Measurements from ENCODE around the gene HIVEP1.

HIVEP1 gene

GRCh38 chr6:12012038-12012557 lies at the start of gene HIVEP1:
TSS of gene HIVEP1 (plus strand) at chr6:12012312. CDS start at chr6:12015629, 3,317 bp downstream.
- no peak for DNase-seq (ENCODE audit: low read depth)

DNA sequence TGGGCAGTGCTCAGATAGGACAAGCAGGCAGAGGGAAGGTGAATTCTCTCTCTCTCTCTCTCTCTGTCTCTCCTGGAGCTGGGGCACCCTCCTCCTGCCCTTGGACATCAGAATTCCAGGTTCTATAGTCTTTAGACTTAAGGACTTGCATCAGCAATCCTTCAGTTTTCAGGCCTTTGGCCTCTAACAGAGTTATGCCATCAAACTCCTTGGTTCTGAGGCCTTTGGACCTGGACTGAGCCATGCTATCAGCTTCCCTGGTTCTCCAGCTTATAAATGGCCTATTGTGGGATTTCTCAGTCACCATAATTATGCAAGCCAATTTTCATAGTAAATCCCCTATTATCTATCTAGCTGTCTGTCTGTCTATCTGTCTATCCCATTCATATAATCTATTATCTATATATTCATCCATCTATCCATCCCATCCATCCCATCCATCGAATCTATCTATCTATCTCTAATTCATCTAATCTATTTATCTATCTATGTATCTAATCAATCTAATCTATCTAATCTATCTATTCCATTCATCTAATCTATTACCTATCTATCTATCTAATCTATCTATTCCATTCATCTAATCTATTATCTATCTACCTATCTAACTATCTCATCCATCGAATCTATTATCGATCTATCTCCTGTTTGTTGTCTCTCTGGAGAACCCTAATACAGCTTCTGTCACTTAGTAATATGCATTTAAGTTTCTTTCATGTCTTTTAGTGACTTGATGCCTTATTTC lies 48.2 kb upstream of the HIVEP1 start:
- DNase-seq (ENCODE audit: low read depth), result no peak

GRCh38 chr6:11964729-11965335 lies 47.3 kb upstream of the HIVEP1 start:
- DNase-seq (ENCODE audit: low read depth), result no peak

GRCh38 chr6:11965499-11965898 lies 46.6 kb upstream of the HIVEP1 start:
- no peak for DNase-seq (ENCODE audit: low read depth)

DNA sequence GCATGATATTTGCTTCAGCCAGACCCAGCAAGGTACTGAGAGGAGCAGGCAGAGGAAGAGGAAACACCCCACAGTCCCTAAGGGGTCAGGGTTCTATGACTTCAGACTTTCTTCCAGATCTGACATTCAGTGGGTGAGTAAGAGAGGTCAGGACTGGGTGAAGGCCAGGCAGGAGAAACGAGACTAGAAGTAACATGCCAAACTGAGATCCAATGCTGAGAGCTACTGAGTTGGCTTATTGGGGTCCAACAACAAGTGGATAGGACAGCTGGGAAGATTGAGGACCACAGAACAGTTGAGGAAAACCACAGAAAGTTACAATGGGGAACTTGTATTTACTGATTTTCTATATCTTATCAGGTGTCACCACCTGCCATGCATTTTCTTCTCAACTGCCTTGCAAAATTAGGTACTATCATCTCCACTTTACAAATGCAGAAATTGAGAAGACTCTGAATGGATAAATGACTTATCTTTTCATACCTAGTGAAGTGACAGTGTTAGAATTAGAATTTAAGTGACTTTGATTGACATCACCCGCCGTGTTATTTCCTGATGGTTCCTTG lies 43.8 kb upstream of the HIVEP1 start:
- no peak for DNase-seq (ENCODE audit: low read depth)

DNA sequence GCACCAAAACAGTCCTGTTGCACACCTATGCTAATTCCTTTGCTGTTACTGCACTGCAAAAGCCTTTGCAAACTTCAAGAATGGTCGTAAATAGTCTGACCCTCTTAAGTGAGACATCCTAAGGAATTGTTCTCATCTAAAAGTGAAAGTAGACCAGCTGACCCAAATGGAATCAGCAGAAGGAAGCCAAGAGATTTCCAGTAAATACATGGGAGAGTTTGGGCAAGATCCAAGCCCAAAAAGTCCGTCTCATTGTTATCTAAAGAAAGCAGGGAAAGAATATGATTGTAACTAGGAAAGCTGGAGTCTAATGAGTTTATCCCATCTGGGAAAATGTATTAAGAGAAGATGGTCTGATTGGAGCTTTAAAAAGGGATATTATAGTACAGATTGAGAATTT lies 43.0 kb upstream of the HIVEP1 start:
- DNase-seq (ENCODE audit: low read depth), result no peak

GRCh38 chr6:11970114-11970513 lies 42.0 kb upstream of the HIVEP1 start:
- DNase-seq (ENCODE audit: low read depth), result no peak

GRCh38 chr6:11971154-11971553 lies 41.0 kb upstream of the HIVEP1 start:
- DNase-seq (ENCODE audit: low read depth), result no peak

- no peak for DNase-seq (ENCODE audit: low read depth)
Observed at GRCh38 chr6:11972270-11972669, 39.8 kb upstream of the HIVEP1 start.

- no peak for DNase-seq (ENCODE audit: low read depth)
Observed at GRCh38 chr6:11972806-11973205, 39.3 kb upstream of the HIVEP1 start.

GRCh38 chr6:11973238-11973637 lies 38.9 kb upstream of the HIVEP1 start:
- no peak for DNase-seq (ENCODE audit: low read depth)

GRCh38 chr6:11974089-11974488 lies 38.0 kb upstream of the HIVEP1 start:
- no peak for DNase-seq (ENCODE audit: low read depth)

DNA sequence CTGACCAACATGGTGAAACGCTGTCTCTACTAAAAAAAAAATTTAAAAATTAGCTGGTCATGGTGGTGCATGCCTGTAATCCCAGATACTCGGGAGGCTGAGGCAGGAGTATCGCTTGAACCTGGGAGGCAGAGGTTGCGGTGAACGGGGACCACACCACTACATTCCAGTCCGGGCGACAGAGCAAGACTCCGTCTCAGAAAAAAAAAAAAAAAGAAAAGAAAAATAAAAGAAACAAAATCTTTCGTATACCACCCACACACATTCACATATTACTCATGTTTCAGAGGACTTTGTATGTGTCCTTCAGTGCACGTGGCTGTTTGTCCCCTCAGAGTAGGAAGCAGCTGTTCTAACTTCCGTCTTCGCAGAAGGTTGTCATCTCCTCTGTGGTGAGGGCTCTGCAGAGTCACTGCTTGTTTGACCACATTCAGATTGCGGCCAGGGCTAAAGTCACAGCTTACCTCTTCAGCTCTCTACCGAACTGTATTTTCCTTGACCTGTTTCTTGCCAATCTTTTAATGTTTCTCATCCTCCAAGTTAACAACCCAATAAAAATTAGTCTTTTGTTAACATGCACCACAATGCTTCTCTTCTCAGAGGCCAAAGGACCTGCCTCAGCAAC lies 36.6 kb upstream of the HIVEP1 start:
- DNase-seq (ENCODE audit: low read depth), result no peak

GRCh38 chr6:11976489-11976888 lies 35.6 kb upstream of the HIVEP1 start:
- no peak for DNase-seq (ENCODE audit: low read depth)

DNA sequence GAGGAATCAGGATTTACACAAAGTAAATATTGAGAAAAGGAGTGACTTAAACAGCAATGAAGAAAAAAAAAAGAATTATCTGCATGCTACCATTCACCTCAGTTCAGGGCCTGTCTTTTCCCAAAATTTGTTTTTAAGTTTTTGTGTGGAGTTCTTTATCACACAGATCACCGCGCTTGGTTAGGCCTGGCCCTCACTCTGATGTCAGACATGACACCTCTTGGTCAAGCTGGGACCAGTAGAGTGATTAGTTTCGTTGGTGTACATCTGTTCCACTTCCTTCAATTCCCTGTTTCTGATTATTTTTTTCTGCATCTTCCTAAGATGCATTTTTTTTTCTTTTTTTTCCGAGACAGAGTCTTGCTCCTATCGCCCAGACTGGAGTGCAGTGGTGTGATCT lies 34.9 kb upstream of the HIVEP1 start:
- DNase-seq (ENCODE audit: low read depth), result no peak

- DNase-seq (ENCODE audit: low read depth), result no peak
Observed at GRCh38 chr6:11977738-11978137, 34.4 kb upstream of the HIVEP1 start.

- DNase-seq (ENCODE audit: low read depth), result no peak
Observed at GRCh38 chr6:11978169-11978987, 33.7 kb upstream of the HIVEP1 start.

DNA sequence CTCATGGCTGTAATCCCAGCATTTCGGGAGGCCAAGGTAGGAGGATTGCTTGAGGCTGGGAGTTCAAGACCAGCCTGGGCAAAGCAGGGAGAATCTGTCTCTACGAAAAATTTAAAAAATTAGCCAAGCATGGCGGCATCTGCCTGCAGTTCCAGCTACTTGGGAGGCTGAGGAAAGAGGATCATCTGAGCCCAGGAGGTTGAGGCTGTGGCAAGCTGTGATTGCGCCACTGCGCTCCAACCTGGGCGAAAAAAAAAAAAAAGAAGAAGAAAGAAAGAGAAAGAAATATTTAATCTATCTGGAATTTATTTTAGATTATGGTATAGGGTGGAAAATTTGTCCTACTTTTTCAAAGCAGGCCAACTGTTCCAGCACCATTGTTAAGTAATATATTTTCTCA lies 32.2 kb upstream of the HIVEP1 start:
- DNase-seq (ENCODE audit: low read depth), result no peak

DNA sequence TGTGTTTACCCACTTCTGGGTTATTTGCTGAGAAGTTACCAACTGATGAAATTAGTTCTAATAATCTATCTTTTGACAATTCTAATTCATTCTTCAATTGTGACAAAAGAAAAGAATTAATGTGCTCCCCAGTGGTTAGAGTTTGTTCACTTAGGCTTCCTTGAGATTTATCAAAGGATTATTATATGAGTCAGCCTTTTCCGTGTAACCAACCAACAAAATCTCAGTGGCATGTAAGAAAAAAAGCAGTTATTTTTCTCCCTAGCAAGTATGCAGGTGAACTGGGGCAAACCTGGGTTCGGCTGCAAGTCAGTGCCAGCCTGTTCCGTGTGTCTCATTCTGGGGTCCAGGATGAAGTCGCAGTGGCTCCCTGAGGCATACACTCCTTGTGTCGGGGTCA lies 28.8 kb upstream of the HIVEP1 start:
- DNase-seq (ENCODE audit: low read depth), result no peak

DNA sequence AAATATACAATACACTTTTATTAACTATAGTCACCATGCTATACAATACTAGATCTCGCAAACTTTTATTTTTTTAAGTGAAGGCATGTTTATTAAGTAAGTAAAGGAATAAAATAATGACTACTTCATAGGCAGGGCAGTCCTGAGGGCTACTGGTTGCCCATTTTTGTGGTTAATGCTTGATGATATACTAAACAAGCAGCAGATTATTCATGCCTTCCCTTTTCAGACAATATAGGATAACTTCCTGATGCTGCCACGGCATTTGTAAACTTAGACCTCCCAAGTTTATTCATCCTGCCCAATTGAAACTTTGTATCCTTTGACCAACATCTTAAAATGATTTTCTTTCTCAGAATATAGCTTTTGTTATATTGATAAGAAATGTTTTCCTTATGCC lies 24.7 kb upstream of the HIVEP1 start:
- no peak for DNase-seq (ENCODE audit: low read depth)

- DNase-seq (ENCODE audit: low read depth), result no peak
Observed at GRCh38 chr6:11989386-11989785, 22.7 kb upstream of the HIVEP1 start.

DNA sequence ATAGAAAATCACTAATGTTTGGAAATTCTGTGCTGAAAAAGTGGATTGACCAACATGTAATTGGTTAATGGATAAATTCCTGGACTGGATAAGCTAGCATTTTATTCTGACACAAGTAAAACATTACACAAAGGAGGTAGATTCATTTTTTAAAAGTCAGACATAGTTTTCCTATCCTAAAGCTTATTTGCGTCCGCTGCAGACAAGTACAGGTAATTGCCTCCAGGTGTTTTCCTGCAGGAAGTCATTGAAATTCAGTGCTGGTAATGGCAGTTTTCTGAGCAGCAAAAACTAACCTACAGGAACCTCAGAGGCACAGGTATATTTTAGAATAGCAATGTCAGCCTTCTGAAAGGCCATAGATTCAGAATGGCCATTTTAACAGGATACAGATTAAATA lies 20.0 kb upstream of the HIVEP1 start:
- DNase-seq (ENCODE audit: low read depth), result no peak
